K562 (cell line): Measurements from ENCODE around the gene ZNF234. TPM values are rescaled to one million over a fixed set of nuclear protein-coding genes. Genes with fewer than 3 reads are reported as not detected.

ENCODE experiments used
- ARID2 ChIP-seq: fragments of 450-650 bp; IDR thresholded peaks from 2 replicates; pipeline ENCODE4 v1.6.1; 2017; ENCODE audit warnings: antibody characterized with exemption, mild to moderate bottlenecking
- CBFA2T3 ChIP-seq: fragments of 450-650 bp; IDR thresholded peaks from 2 replicates; pipeline ENCODE4 v1.6.1; 2017
- CHD1 ChIP-seq: fragments of 200-600 bp; sonication (generic); IDR thresholded peaks from one replicate; pipeline ENCODE4 v1.6.1; 2012; ENCODE audit warnings: mild to moderate bottlenecking, moderate library complexity, low read length, inconsistent platforms
- EP400 ChIP-seq: fragments of 450-650 bp; IDR thresholded peaks from 2 replicates; pipeline ENCODE4 v1.6.1; 2017; ENCODE audit warnings: antibody characterized with exemption, mild to moderate bottlenecking, moderate library complexity
- HIVEP1 ChIP-seq: fragments of 250-450 bp; sonication (Bioruptor Pico); IDR thresholded peaks from 2 replicates; pipeline ENCODE4 v1.4.0; 2020; ENCODE audit warnings: mild to moderate bottlenecking
- HNRNPL ChIP-seq: fragments of 200-400 bp; formaldehyde crosslinking; IDR thresholded peaks from 2 replicates; pipeline ENCODE4 v1.6.1; 2017; ENCODE audit warnings: low read depth, mild to moderate bottlenecking, low read length
- NFXL1 ChIP-seq: fragments of 450-650 bp; formaldehyde crosslinking; IDR thresholded peaks from 2 replicates; pipeline ENCODE4 v1.4.0; 2021; ENCODE audit warnings: mild to moderate bottlenecking
- NRF1 ChIP-seq, 2 experiments: fragments of 450-650 bp; IDR thresholded peaks in 1 of 2; conservative IDR thresholded peaks in 1 of 2; 2 replicates each; pipeline ENCODE4 v1.6.1; 2014; ENCODE audit warnings: mild to moderate bottlenecking in 2 of 2
- PHF20 ChIP-seq: fragments of 450-650 bp; IDR thresholded peaks from 2 replicates; pipeline ENCODE4 v1.6.1; 2018; ENCODE audit not compliant: partially characterized antibody
- RFX1 ChIP-seq: fragments of 450-650 bp; IDR thresholded peaks from 2 replicates; pipeline ENCODE4 v1.6.1; 2016; ENCODE audit warnings: mild to moderate bottlenecking, moderate library complexity
- SAP30 ChIP-seq: fragments of 200-600 bp; sonication (generic); IDR thresholded peaks from 2 replicates; pipeline ENCODE4 v1.6.1; 2012; ENCODE audit warnings: borderline replicate concordance, low read depth, mild to moderate bottlenecking, moderate library complexity, low read length, control low read depth, inconsistent platforms; ENCODE audit not compliant: insufficient read depth, poor library complexity, severe bottlenecking
- SP2 ChIP-seq: IDR thresholded peaks from 2 replicates; pipeline ENCODE4 v1.6.1; 2011; ENCODE audit warnings: mild to moderate bottlenecking, low read depth, low read length, moderate library complexity; ENCODE audit not compliant: poor library complexity, severe bottlenecking; ENCODE audit errors: extremely low read depth
- XRCC3 ChIP-seq: fragments of 450-650 bp; IDR thresholded peaks from 2 replicates; pipeline ENCODE4 v1.6.1; 2017; ENCODE audit warnings: mild to moderate bottlenecking, moderate library complexity
- ZNF133 ChIP-seq: fragments of 250-450 bp; sonication (Bioruptor Pico); IDR thresholded peaks from 2 replicates; pipeline ENCODE4 v1.4.0; 2020; ENCODE audit warnings: mild to moderate bottlenecking
- ZNF280B ChIP-seq: fragments of 250-450 bp; sonication (Bioruptor Pico); IDR thresholded peaks from 2 replicates; pipeline ENCODE4 v1.5.1; 2021; ENCODE audit warnings: mild to moderate bottlenecking
- polyA plus RNA-seq, 8 experiments: library from polyadenylated mRNA; depleted of rRNA in 4 of 8; stranded (reverse) in 5 of 8; unstranded in 3 of 8; fragments of >200 nt; fragmentation: Nextera tagmentation in 2 of 8; fragmentation: Illumina TruSeq in 1 of 8; extraction: Ambion mirVana in 2 of 8; extraction: Trizol in 1 of 8; gene quantifications; 2 replicates each; pipeline versions ENCODE4 v1.2.1 to v1.2.3, GENCODE V29; 2011 to 2014; ENCODE audit warnings: inconsistent platforms in 1 of 8, missing spikeins in 1 of 8
- total RNA-seq, 7 experiments: library from RNA; depleted of rRNA in 6 of 7; stranded (reverse); fragments of >200 nt in 6 of 7; fragmentation: Illumina TruSeq in 2 of 7; extraction: Trizol in 2 of 7; gene quantifications; 2 replicates each; pipeline versions ENCODE4 v1.2.1 to v1.2.3, GENCODE V29; 2011 to 2021; ENCODE audit warnings: low replicate concordance in 1 of 7
- TF ChIP-seq, protein P1 (sequence below): fragments of 250-450 bp; sonication (Bioruptor Pico); IDR thresholded peaks from 2 replicates; pipeline ENCODE4 v1.5.0; 2021
- TF ChIP-seq, protein P2 (sequence below): sonication (generic); formaldehyde crosslinking; IDR thresholded peaks from 2 replicates; pipeline ENCODE4 v1.8.0; 2022; ENCODE audit warnings: mild to moderate bottlenecking, missing genetic modification reagents, borderline replicate concordance

The ZNF234 gene
- total and polyA plus RNA-seq, 9 of the 15 experiments (the other 6 are each of a cell fraction or from before 2014, with no cell fraction given) = 0.82 to 2.9 (median 1.5) TPM

DNA sequence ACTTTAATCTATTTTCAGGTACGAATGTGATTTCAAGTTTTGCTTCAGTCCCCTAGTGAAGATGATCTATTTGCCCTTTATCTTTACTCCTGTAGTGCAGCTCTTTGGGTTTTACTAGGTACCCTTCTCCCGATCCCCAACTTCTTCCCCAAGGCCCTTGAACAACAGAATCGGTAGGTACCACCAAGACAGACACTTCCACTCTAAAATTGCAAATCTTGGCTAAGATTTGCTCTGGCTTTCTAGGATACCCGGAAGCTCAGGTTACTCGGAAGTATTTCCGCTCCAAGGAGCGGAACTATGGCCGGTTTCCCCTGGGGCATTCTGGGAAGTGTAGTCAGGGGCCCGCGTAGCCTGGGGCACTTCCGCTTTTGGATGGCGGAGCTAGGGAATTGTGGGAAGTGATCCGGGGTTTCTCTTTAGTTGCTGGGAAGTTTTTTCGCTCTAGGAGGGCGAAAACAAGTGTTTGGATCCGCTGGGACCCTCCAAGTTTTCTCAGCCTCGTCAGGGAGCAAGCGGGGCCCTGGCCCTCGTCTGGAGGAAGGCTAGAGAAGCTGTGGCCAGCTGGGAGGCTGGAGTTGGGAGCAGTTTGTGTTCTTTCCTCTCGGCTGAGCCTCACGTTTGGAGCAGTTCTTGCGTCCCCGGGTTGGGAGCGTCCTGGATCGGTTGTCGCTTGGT is 65.9 kb downstream of the ZNF234 start (continued):
- TF ChIP-seq ZNF280B (CRISPR knock-in tag) (no peak), RFX1 (no peak), PHF20 (peak; percentile 89), CBFA2T3 (no peak), ZNF133 (no peak), SP2 (no peak), NRF1 (conservative IDR thresholded peaks at IDR 0.05 in 1 of 2, IDR thresholded peaks at IDR 0.05 in 1 of 2) (no peak), NFXL1 (no peak), CHD1 (no peak), XRCC3 (no peak), ARID2 (no peak), SAP30 (no peak), HIVEP1 (no peak), EP400 (peak; percentile 39), HNRNPL (no peak)
- TF ChIP-seq, protein P1, sequence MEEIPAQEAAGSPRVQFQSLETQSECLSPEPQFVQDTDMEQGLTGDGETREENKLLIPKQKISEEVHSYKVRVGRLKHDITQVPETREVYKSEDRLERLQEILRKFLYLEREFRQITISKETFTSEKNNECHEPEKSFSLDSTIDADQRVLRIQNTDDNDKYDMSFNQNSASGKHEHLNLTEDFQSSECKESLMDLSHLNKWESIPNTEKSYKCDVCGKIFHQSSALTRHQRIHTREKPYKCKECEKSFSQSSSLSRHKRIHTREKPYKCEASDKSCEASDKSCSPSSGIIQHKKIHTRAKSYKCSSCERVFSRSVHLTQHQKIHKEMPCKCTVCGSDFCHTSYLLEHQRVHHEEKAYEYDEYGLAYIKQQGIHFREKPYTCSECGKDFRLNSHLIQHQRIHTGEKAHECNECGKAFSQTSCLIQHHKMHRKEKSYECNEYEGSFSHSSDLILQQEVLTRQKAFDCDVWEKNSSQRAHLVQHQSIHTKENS (CRISPR knock-in tag) = no peak
- TF ChIP-seq, protein P2, sequence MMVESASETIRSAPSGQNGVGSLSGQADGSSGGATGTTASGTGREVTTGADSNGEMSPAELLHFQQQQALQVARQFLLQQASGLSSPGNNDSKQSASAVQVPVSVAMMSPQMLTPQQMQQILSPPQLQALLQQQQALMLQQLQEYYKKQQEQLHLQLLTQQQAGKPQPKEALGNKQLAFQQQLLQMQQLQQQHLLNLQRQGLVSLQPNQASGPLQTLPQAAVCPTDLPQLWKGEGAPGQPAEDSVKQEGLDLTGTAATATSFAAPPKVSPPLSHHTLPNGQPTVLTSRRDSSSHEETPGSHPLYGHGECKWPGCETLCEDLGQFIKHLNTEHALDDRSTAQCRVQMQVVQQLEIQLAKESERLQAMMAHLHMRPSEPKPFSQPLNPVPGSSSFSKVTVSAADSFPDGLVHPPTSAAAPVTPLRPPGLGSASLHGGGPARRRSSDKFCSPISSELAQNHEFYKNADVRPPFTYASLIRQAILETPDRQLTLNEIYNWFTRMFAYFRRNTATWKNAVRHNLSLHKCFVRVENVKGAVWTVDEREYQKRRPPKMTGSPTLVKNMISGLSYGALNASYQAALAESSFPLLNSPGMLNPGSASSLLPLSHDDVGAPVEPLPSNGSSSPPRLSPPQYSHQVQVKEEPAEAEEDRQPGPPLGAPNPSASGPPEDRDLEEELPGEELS = no peak
